IPS-18a (cell line): Measurements from ENCODE around the gene GALNS.
A peak's percentile ranks its signal among the peaks of the same experiment; 100 is the strongest.

Experiments used
- H3K27ac ChIP-seq: one replicate; pipeline ENCODE4 v1.5.1; 2013; ENCODE audit warnings: low read length
- H3K27me3 ChIP-seq: one replicate; pipeline ENCODE4 v1.6.1; 2013; ENCODE audit warnings: mild to moderate bottlenecking, low read length; ENCODE audit not compliant: control insufficient read depth, insufficient read depth
- H3K36me3 ChIP-seq: one replicate; pipeline ENCODE4 v1.6.1; 2013; ENCODE audit warnings: low read depth, low read length; ENCODE audit not compliant: control insufficient read depth
- H3K4me1 ChIP-seq: one replicate; pipeline ENCODE4 v1.6.1; 2013; ENCODE audit warnings: low read depth, low read length; ENCODE audit not compliant: control insufficient read depth
- H3K4me3 ChIP-seq: one replicate; pipeline ENCODE4 v1.5.1; 2013; ENCODE audit warnings: low read length
- H3K9ac ChIP-seq: one replicate; pipeline ENCODE4 v1.6.1; 2013; ENCODE audit warnings: mild to moderate bottlenecking, low read length, moderate library complexity
- H3K9me3 ChIP-seq: one replicate; pipeline ENCODE4 v1.6.1; 2013; ENCODE audit warnings: low read depth, low read length; ENCODE audit not compliant: control insufficient read depth

GALNS gene, protein sequence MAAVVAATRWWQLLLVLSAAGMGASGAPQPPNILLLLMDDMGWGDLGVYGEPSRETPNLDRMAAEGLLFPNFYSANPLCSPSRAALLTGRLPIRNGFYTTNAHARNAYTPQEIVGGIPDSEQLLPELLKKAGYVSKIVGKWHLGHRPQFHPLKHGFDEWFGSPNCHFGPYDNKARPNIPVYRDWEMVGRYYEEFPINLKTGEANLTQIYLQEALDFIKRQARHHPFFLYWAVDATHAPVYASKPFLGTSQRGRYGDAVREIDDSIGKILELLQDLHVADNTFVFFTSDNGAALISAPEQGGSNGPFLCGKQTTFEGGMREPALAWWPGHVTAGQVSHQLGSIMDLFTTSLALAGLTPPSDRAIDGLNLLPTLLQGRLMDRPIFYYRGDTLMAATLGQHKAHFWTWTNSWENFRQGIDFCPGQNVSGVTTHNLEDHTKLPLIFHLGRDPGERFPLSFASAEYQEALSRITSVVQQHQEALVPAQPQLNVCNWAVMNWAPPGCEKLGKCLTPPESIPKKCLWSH

DNA sequence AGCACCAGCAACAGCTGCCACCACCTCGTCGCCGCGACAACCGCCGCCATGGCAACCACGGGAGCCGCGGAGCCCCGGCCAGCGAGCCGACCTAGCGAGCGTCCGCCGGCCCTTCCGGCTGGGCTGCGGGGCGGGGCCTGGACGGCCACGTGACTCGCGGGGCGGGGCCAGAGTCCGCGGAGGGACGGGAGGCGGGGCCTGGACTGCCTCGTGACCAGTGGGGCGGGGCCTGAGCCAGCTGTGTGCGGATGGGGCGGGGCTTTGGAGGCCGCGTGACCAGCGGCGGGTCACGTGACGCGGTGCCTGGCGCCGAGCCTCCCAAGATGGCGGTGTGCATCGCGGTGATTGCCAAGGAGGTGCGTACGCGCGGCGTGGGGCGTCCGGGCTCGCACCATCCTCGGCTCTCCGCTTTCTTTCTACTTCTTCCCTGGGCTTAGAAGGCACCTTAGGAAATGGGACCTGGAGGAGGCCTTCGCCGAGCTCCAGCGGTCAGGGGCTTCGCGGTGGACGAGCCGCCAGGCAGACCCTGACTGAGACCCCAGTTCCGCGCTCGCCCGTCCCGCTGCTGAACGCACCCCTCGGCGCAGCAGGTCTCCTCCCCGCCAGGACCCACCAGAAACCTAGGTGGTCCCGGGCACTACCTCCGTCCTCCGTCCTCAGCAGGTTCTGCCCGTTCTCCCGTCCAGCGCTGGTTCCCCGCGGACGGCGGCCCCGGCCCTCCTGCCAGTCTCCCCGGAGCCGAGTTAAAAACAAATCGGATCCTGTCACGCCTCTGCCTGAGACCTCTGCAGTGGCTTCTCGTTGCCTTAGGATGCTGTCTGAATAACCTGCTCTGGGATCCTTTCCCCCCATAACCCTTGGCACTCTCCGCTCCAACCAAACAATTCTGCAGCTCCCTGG is at the start of gene GALNS, which contains the start of gene TRAPPC2L:
GALNS (minus strand) TSS at position 120 of the 900 bp plus-strand sequence; CDS start at position 50, 70 bp downstream.
TRAPPC2L (plus strand) TSS at position 300 of the 900 bp plus-strand sequence; CDS start at position 324, 24 bp downstream.
- Histone ChIP-seq H3K9me3 (no peaks in the 10 kb centered on the region), H3K36me3 (peaks cover 22% of the 10 kb centered on the region), H3K27ac (no peak within 1 kb of the TSS), H3K9ac (peak within 1 kb of the TSS; percentile 63), H3K27me3 (no peaks in the 10 kb centered on the region), H3K4me3 (peak within 1 kb of the TSS; percentile 84), H3K4me1 (peaks cover 8% of the 10 kb centered on the region)

DNA sequence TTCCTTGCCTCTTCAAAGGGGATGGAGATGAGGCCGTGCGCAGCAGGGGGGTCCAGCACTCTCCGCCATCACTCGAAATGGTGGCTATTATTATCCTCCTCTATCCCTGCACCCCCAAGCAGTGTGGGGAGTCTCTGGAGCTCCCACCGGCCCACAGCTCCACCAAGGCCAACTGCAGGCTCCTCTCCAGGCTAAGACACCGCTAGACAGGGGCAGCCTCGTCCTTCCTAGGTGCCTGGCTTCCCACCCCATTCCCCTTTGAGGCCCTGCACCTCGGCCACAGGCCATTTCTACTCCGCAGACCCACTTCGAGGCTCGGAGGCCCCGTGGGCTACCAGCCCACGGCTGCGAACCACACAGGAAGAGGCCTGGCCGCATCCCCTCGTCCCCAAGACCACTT is 49.3 kb upstream of the GALNS start:
- Histone ChIP-seq H3K4me3 (no peak overlapping the region), H3K27me3 (no peaks in the 10 kb centered on the region), H3K36me3 (no peaks in the 10 kb centered on the region), H3K4me1 (peaks cover 4% of the 10 kb centered on the region), H3K9me3 (no peaks in the 10 kb centered on the region), H3K27ac (no peak overlapping the region), H3K9ac (no peak overlapping the region)

DNA sequence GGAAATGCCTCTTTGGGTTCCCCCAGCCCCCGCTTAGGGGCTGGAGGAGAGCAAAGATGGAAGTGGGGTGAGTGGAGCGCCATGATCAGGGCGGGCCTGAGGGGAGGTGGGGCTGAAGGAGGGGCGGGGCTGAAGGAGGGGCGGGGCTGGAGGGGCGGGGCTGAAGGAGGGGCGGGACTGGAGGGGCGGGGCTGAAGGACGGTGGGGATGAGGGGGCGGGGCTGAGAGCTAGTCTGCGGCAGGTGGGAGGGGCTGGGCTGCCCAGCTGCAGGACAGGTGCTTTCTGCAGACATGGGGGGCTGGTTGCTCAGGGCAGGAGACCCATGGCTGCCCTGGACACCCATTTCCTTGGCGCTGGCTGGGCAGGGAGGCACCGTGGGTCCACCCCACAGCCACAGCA is 48.8 kb upstream of the GALNS start:
- no peak overlapping the region for H3K27ac ChIP-seq
- H3K4me1 ChIP-seq, result peaks cover 4% of the 10 kb centered on the region
- H3K36me3 ChIP-seq, result no peaks in the 10 kb centered on the region
- H3K9ac ChIP-seq, result no peak overlapping the region
- no peaks in the 10 kb centered on the region for H3K9me3 ChIP-seq
- no peak overlapping the region for H3K4me3 ChIP-seq
- no peaks in the 10 kb centered on the region for H3K27me3 ChIP-seq

DNA sequence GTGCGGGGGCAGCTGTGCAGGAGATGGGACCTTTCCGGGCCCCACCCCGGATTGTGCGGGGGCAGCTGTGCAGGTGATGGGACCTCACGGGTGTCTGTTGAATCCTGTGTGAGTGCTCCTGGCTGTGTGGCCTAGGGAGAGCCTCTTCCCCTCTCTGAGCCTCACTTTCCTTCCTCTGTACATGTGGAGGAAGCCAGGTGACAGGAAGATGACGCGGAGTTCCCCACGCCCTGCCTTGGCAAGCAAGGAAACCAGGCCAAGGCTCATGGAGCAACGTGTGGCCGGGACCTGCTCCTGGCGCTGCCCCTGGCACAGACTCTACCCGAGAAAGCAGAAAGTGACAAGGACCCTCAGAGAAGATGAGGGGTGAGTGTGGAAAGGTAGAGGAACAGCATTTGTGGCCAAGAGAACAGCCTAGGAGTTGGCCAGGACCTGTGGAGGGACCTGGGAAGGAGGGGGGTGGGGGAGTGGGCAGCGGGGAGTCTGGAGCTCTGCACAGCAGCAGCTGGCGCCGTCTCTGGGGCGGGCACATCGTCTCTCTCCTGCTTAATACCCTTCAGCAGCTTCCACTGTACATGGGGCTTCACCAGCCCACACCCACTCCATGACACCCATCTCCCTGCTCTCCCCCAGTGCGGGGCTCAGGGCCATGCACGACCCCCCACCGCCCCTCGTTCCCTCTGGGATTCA is 48.1 kb upstream of the GALNS start:
- no peak overlapping the region for H3K9ac ChIP-seq
- no peaks in the 10 kb centered on the region for H3K9me3 ChIP-seq
- H3K4me1 ChIP-seq, result peaks cover 4% of the 10 kb centered on the region
- H3K4me3 ChIP-seq, result no peak overlapping the region
- no peaks in the 10 kb centered on the region for H3K36me3 ChIP-seq
- H3K27me3 ChIP-seq, result no peaks in the 10 kb centered on the region
- no peak overlapping the region for H3K27ac ChIP-seq

DNA sequence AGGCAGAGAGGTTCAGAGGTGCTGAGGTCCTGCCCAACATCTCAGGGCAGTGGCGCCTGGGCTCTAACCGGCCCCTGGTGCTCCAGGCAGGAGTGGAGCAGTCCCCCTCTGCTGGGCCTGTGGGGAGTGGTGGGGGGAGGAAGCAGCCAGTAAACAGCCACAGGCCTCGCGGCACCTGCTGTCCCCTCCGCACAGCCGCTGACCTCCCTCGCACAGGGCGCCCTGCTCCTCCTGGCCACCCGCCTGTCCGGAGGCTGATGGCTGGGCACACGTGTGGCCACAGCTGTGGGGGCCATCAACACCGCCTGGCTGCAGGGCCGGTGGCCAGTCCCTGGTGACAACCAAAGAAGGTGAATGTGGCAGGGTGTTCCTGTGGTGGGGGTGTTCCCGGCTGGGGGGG is 46.5 kb upstream of the GALNS start:
- H3K4me3 ChIP-seq, result no peak overlapping the region
- H3K36me3 ChIP-seq, result no peaks in the 10 kb centered on the region
- H3K27me3 ChIP-seq, result no peaks in the 10 kb centered on the region
- no peaks in the 10 kb centered on the region for H3K9me3 ChIP-seq
- peaks cover 4% of the 10 kb centered on the region for H3K4me1 ChIP-seq
- no peak overlapping the region for H3K27ac ChIP-seq
- H3K9ac ChIP-seq, result no peak overlapping the region

DNA sequence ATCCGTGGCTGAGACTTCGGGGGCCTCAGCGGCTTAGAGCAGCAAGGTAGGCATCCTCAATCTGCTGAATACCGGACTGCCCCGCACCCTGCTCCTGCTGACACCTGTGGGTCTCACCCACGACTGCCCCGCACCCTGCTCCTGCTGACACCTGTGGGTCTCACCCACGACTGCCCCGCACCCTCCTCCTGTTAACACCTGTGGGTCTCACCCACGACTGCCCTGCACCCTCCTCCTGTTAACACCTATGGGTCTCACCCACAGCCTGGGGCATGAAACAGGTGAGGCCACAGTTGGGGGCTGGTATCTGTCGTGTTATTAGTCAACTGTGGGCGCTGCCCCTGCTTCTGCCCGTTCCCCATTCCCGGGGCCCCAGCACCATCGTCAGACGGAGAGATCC is 46.0 kb upstream of the GALNS start:
- no peak overlapping the region for H3K9ac ChIP-seq
- H3K27me3 ChIP-seq, result no peaks in the 10 kb centered on the region
- no peak overlapping the region for H3K4me3 ChIP-seq
- no peaks in the 10 kb centered on the region for H3K36me3 ChIP-seq
- no peaks in the 10 kb centered on the region for H3K9me3 ChIP-seq
- no peak overlapping the region for H3K27ac ChIP-seq
- peaks cover 4% of the 10 kb centered on the region for H3K4me1 ChIP-seq

DNA sequence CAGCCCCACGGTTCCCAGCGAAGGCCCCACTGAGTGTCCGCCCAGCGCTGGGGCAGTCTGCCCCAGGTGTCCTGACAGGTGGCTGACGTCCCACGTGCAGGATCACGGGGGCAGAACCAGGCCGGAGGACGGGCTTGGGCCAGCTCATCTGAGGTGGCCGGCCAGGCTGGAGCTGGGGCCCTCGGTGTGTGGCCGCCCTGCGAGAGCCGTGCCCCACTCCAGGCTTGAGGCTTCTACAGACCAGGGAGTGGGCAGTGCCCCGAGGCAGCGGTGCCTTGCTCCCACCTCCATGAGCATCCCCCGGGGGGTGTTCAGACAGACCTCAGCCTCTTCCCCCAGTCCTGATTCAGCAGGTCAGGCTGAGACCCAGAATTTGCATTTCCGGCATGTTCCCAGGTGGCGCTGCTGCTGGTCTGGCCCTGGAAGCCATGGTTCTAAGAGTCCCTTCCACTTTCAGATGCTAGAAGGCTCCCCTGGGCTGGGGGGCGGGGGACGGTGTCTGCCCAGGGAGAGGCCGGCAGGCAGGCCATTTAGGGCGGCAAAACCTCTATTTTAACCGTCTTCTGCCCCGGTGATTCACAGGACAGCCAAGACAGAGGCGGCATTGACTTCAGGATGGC is 45.1 kb upstream of the GALNS start:
- no peak overlapping the region for H3K4me3 ChIP-seq
- peaks cover 4% of the 10 kb centered on the region for H3K4me1 ChIP-seq
- H3K9me3 ChIP-seq, result no peaks in the 10 kb centered on the region
- H3K27me3 ChIP-seq, result no peaks in the 10 kb centered on the region
- H3K27ac ChIP-seq, result no peak overlapping the region
- H3K9ac ChIP-seq, result no peak overlapping the region
- H3K36me3 ChIP-seq, result no peaks in the 10 kb centered on the region

DNA sequence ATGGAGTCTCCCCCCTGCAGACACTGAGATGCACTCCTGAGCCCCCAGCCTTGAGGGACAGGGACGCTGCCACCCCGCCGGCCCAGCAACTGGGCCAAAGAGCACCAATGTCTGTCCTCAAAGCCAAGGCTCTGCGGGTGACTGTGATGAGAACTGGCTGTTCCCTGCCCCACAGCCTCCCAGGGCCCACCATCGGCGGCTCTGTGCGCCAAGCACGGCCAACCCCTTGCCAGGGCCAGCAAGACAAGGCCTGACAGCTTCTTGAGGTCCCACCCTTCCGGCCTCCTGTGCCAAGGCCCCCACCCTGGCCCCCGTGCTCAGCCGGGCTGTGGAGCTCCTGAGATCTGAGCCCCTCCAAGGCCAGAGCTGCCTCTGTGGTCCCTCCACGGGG is 43.9 kb upstream of the GALNS start:
- no peak overlapping the region for H3K4me3 ChIP-seq
- H3K4me1 ChIP-seq, result peaks cover 4% of the 10 kb centered on the region
- H3K27ac ChIP-seq, result no peak overlapping the region
- no peaks in the 10 kb centered on the region for H3K36me3 ChIP-seq
- H3K9ac ChIP-seq, result no peak overlapping the region
- no peaks in the 10 kb centered on the region for H3K9me3 ChIP-seq
- no peaks in the 10 kb centered on the region for H3K27me3 ChIP-seq

DNA sequence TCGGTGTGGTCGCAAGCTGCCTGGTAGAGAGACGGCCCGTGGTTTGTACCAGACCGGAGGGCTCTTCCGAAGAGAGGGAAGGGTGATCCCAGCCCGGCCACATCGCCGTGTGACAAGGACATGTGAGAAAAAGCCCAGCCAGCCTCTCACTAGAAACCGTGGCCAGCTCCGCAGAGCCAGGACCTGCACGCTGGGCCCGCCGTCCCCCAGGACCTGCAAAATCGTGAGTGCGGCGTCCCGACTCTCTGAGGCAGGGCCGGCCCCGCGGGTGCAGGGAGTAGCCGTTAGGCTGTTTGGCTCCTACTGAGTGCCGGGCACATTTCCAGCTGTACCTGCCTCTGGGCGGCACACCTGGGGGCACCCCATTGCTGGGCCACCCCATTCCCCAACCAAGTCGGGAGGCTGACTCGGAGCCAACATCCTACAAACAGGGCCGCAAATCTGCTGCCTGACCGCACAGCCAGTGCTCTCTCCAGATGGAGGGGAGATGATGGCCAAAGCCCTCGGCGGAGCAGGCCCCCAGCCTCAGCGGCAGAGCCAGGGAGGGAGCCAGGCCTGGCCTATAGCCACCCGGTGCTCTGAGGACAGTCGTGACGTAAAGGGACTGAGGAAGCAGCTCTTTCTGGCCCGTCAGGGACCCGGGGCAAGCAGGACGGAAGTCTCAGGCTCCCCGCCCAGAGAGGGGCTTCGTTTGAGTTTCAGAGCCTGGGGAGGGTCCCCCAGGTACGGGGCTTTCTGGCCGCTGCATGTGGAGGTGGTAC is 43.3 kb upstream of the GALNS start:
- Histone ChIP-seq H3K27ac (no peak overlapping the region), H3K4me3 (no peak overlapping the region), H3K27me3 (no peaks in the 10 kb centered on the region), H3K36me3 (no peaks in the 10 kb centered on the region), H3K4me1 (peaks cover under 1% of the 10 kb centered on the region), H3K9ac (no peak overlapping the region), H3K9me3 (no peaks in the 10 kb centered on the region)

DNA sequence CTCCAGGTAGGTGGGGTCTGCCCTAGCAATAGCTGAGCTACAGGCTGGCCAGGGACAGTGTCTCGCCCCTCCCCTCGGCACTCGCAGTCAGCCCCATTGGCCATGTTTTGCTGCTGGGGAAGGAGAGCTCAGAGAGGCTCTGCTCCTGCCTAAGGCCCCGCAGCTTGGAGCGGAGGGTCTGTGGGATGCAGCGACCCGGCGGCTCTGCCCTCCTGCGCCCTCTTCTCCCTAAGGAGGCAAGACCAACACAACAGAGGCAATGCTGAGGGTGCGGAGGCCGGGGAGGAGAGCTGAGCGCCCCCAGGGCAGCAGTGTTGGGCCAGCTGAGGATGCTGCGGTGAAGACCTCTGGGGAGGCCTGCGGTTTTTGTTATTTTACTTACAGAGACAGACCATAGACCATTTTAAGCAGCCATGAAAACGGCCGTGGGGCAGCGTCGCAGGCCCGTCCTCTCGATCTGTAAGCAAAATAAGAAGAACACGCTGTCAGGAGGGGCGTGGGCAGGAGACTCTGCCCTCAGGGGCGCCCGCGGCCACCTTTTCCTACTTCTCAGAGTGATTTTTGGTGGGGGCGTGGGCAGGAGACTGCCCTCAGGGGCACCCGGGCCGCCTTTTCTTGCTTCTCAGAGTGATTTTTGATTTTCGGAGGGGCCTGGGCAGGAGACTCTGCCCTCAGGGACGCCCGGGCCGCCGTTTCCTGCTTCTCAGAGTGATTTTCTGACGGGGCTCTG is 41.1 kb upstream of the GALNS start:
- Histone ChIP-seq H3K9me3 (no peaks in the 10 kb centered on the region), H3K27ac (no peak overlapping the region), H3K27me3 (no peaks in the 10 kb centered on the region), H3K4me1 (no peaks in the 10 kb centered on the region), H3K36me3 (no peaks in the 10 kb centered on the region), H3K9ac (no peak overlapping the region), H3K4me3 (no peak overlapping the region)
